Mucosa of descending colon (tissue), 3 donors: Measurements from ENCODE around the gene ZBTB42. TPM values are rescaled to one million over a fixed set of nuclear protein-coding genes. Genes with fewer than 3 reads are reported as not detected.

Experiments
- ATAC-seq: fragments of 200-7000 bp; cut with Tn5 transposase; one replicate; pipeline ENCODE4 v1.9.1; 2020; ENCODE audit warnings: mild to moderate bottlenecking, moderate library complexity
- DNase-seq, 3 donors: peaks; one replicate each; pipeline ENCODE4 v3.0.0-alpha.2; 2020
- H3K36me3 ChIP-seq: fragments of 200-600 bp; one replicate; pipeline ENCODE4 v1.8.0; 2021; ENCODE audit warnings: low read depth, mild to moderate bottlenecking
- H3K4me1 ChIP-seq: fragments of 200-600 bp; one replicate; pipeline ENCODE4 v1.8.0; 2021; ENCODE audit warnings: low read depth, mild to moderate bottlenecking
- H3K4me3 ChIP-seq: fragments of 200-600 bp; one replicate; pipeline ENCODE4 v1.8.0; 2021; ENCODE audit warnings: mild to moderate bottlenecking
- H3K9me3 ChIP-seq: fragments of 200-600 bp; one replicate; pipeline ENCODE4 v1.8.0; 2021; ENCODE audit warnings: mild to moderate bottlenecking
- intact Hi-C, 2 donors: fragments of 100-400 bp; cut with DNase I in 1 of 2; cut with micrococcal nuclease in 1 of 2; formaldehyde crosslinking; loops; one replicate each; pipeline versions ENCODE4 v1.11.0 to v1.11.1; 2022; cut with DNase I, micrococcal nuclease
- total RNA-seq, 3 donors: library from RNA; stranded (reverse); fragmentation: NEBNext Ultra II Directional in 2 of 3; extraction: Animal tissue kit (Norgen Biotek cat#: 25700) in 2 of 3; gene quantifications; one replicate each; pipeline versions ENCODE4 v1.2.1 to v1.2.4, GENCODE V29; 2021 to 2023
- TF ChIP-seq, protein P1 (sequence below): fragments of 200-600 bp; IDR thresholded peaks from one replicate; pipeline ENCODE4 v1.8.0; 2022; ENCODE audit warnings: antibody characterized with exemption, mild to moderate bottlenecking
- donor health status: DM: no; HTN: no; CAD: no; lungs with moderate emphysema.
- donor health status: DM: no; HTN: no; CAD: no.
- donor health status: DM: no; HTN: yes; CAD: no.

Gene ZBTB42
- total RNA-seq, 3 donors from 2014 or later = 6.5 to 10.6 (median 7.8) TPM

GRCh38 chr14:104797115-104798044 lies 3.5 kb upstream of the ZBTB42 start:
- intact Hi-C loops = no loop called here
- TF ChIP-seq, protein P1, sequence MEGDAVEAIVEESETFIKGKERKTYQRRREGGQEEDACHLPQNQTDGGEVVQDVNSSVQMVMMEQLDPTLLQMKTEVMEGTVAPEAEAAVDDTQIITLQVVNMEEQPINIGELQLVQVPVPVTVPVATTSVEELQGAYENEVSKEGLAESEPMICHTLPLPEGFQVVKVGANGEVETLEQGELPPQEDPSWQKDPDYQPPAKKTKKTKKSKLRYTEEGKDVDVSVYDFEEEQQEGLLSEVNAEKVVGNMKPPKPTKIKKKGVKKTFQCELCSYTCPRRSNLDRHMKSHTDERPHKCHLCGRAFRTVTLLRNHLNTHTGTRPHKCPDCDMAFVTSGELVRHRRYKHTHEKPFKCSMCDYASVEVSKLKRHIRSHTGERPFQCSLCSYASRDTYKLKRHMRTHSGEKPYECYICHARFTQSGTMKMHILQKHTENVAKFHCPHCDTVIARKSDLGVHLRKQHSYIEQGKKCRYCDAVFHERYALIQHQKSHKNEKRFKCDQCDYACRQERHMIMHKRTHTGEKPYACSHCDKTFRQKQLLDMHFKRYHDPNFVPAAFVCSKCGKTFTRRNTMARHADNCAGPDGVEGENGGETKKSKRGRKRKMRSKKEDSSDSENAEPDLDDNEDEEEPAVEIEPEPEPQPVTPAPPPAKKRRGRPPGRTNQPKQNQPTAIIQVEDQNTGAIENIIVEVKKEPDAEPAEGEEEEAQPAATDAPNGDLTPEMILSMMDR = no peak
- H3K4me3 ChIP-seq = no peak overlapping the region
- no peaks in the 10 kb centered on the region for H3K9me3 ChIP-seq
- ATAC-seq (peak; percentile 13), DNase-seq (peak; percentile 59 to 77 (median 68))
- H3K4me1 ChIP-seq = peaks cover 53% of the 10 kb centered on the region
- H3K36me3 ChIP-seq = no peaks in the 10 kb centered on the region

DNA sequence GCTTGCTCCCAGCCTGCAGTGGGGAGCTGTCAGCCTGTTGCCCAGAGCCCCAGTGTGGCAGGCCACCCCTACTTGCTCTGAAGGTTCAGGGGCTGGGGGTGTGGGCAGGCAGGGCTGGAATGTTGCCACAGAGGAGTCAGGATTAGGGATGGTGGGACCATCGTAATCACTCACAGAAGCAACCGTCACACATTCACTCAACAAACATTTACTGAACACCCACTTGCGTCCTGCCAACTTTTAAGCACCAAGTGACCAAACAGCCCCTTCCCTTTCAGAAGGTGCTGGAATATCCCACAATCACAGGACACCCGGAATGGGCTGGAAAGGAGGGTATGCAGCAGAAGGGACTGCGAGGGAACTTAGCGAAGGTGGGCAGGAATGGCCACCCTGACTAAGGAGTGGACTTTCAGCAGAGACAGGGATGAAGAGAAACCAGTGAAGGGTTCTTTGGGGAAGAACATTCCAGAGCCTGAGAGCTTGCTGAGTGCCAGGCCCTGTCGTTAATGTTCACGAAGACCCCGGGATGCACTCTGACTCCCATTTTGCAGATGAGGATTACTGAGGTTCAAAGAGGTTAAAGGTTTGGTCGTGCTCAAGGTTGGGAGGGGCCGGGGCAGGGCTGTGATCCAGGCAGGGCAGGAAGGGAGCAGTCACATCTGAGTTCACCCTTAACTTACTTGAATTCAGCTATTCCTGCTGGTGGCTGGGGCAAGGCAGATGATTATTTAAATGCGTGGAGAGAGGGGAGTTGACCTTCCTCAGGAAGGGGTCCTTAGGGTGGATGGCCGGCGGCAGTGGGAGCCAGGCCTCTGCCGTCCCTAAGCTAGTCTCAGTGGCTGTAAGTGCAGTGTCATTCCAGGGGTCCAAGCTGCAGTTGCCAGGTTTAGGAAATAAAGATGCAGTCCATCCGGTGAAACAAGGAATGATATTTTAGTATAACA lies 2.3 kb upstream of the ZBTB42 start:
- intact Hi-C loops = no loop called here
- TF ChIP-seq, protein P1 = no peak

DNA sequence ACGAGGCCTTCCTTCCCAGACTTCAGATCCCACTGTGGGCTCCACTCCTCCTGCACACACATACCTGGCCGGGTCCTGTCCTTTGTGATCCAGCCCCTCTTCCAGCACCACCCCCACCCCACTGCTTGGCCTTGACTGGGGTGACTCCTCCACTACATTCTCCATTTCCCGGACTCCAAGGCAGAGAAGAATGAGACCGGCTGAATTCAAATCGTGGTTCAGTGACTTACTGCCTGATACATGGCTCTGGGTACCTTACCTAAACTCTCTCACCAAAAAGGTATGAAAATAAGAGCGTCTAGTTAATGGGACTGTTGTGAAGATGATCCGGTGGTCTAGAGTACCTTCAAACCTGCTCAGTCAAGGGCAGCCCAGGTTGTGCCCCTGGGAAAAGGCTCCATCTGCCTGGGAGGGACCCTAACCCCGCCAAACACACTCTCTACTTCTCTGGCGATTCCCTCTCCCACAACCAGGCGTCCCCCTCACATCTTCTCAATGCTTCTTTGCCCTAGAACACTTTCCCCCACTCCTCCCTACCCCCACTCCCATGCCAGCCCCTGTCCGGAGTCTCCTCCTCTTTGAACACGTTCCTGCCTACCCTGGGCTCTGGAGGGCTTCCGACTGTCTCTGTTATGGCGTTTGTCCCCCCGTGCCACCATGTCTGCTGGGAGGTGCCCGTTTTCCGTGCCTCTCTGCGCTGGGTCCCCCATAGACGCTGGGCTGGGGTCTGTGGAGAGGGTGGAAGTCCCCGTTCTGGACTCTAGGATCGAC lies 1.5 kb upstream of the ZBTB42 start:
- Histone ChIP-seq H3K36me3 (no peaks in the 10 kb centered on the region), H3K9me3 (no peaks in the 10 kb centered on the region), H3K4me1 (peaks cover 45% of the 10 kb centered on the region), H3K4me3 (no peak overlapping the region)
- intact Hi-C loops = no loop called here
- TF ChIP-seq, protein P1 = no peak
- DNase-seq (peak in 1 of 3 donors; percentile 30), ATAC-seq (no peak)

More for the DNA sequence above, 2.3 kb upstream of the ZBTB42 start:
- DNase-seq = no peak
- peaks cover 52% of the 10 kb centered on the region for H3K4me1 ChIP-seq
- H3K36me3 ChIP-seq = no peaks in the 10 kb centered on the region
- no peaks in the 10 kb centered on the region for H3K9me3 ChIP-seq
- no peak overlapping the region for H3K4me3 ChIP-seq
- no peak for ATAC-seq

GRCh38 chr14:104800015-104800770 lies 708 bp upstream of the ZBTB42 start:
- peaks cover 42% of the 10 kb centered on the region for H3K4me1 ChIP-seq
- peak overlapping the region; percentile 17 for H3K4me3 ChIP-seq
- intact Hi-C loops = no loop called here
- TF ChIP-seq, protein P1 = no peak
- H3K36me3 ChIP-seq = no peaks in the 10 kb centered on the region
- no peaks in the 10 kb centered on the region for H3K9me3 ChIP-seq
- peak; percentile 92 to 93 (median 92) for DNase-seq
- ATAC-seq = peak; percentile 73
